HEK293 (cell line): Measurements from ENCODE around the gene PRKG1.

Source experiments
- CTCF ChIA-PET: fragments of 350-600 bp; formaldehyde crosslinking; extraction: SDS; loops from one replicate; lab custom pipeline; 2021; ENCODE audit warnings: antibody characterized with exemption; lab: Yijun Ruan, JAX
- POLR2A ChIA-PET: fragments of 300-600 bp; formaldehyde crosslinking; extraction: SDS; loops from one replicate; lab custom pipeline; 2020; ENCODE audit warnings: antibody characterized with exemption, inconsistent platforms; lab: Yijun Ruan, JAX
- H3K27ac ChIP-seq: fragments of 200-500 bp; sonication (Bioruptor generic); 2 replicates; pipeline ENCODE4 v1.5.1; 2014; ENCODE audit warnings: low read depth, low read length, control low read depth, inconsistent platforms; ENCODE audit errors: extremely low read depth
- H3K36me3 ChIP-seq, 2 experiments: fragments of 200-500 bp in 1 of 2; sonication (Bioruptor generic) in 1 of 2; 1 replicate in 1 of 2; 2 replicates in 1 of 2; pipeline ENCODE4 v1.5.1; 2014 to 2017; ENCODE audit warnings: inconsistent platforms in 2 of 2, low read length in 2 of 2; ENCODE audit not compliant: control insufficient read depth in 2 of 2, insufficient read depth in 1 of 2
- H3K4me1 ChIP-seq: fragments of 200-500 bp; sonication (Bioruptor generic); 2 replicates; pipeline ENCODE4 v1.5.1; 2014; ENCODE audit warnings: mild to moderate bottlenecking, low read length, inconsistent platforms; ENCODE audit not compliant: control insufficient read depth, insufficient read depth
- H3K4me3 ChIP-seq: 2 replicates; pipeline ENCODE4 v1.5.1; 2011; ENCODE audit warnings: low read depth, mild to moderate bottlenecking, control low read depth, low read length, moderate library complexity
- H3K9me3 ChIP-seq: fragments of 200-500 bp; sonication (Bioruptor generic); 2 replicates; pipeline ENCODE4 v1.5.1; 2014; ENCODE audit warnings: low read depth, low read length, inconsistent platforms; ENCODE audit not compliant: control insufficient read depth, insufficient read depth
- FEZF1 ChIP-seq: fragments of 450-650 bp; formaldehyde crosslinking; IDR thresholded peaks from 2 replicates; pipeline ENCODE4 v1.5.1; 2016; ENCODE audit warnings: missing biosample characterization, missing genetic modification characterization
- WT1 ChIP-seq: fragments of 450-650 bp; formaldehyde crosslinking; IDR thresholded peaks from 2 replicates; pipeline ENCODE4 v1.5.1; 2016; ENCODE audit warnings: missing biosample characterization, missing genetic modification characterization
- ZBTB20 ChIP-seq: fragments of 450-650 bp; formaldehyde crosslinking; IDR thresholded peaks from 2 replicates; pipeline ENCODE4 v1.5.1; 2016; ENCODE audit warnings: missing biosample characterization, missing genetic modification characterization
- ZNF10 ChIP-seq: fragments of 450-650 bp; formaldehyde crosslinking; IDR thresholded peaks from 2 replicates; pipeline ENCODE4 v1.5.1; 2017; ENCODE audit warnings: missing biosample characterization, missing genetic modification characterization
- ZNF184 ChIP-seq: fragments of 450-650 bp; IDR thresholded peaks from 2 replicates; pipeline ENCODE4 v1.5.1; 2018; ENCODE audit warnings: missing biosample characterization, mild to moderate bottlenecking, missing genetic modification characterization
- ZNF311 ChIP-seq: fragments of 450-650 bp; formaldehyde crosslinking; IDR thresholded peaks from 2 replicates; pipeline ENCODE4 v1.5.1; 2017; ENCODE audit warnings: missing biosample characterization, missing genetic modification characterization, borderline replicate concordance
- ZNF335 ChIP-seq: fragments of 450-650 bp; formaldehyde crosslinking; conservative IDR thresholded peaks from 2 replicates; pipeline ENCODE4 v1.5.1; 2016; ENCODE audit warnings: missing biosample characterization, missing genetic modification characterization
- ZNF433 ChIP-seq: fragments of 450-650 bp; formaldehyde crosslinking; IDR thresholded peaks from 2 replicates; pipeline ENCODE4 v1.5.1; 2016; ENCODE audit warnings: missing biosample characterization, missing genetic modification characterization, low read depth
- ZNF48 ChIP-seq: fragments of 450-650 bp; formaldehyde crosslinking; IDR thresholded peaks from 2 replicates; pipeline ENCODE4 v1.5.1; 2016; ENCODE audit warnings: missing biosample characterization, missing genetic modification characterization
- ZNF501 ChIP-seq: fragments of 450-650 bp; formaldehyde crosslinking; IDR thresholded peaks from 2 replicates; pipeline ENCODE4 v1.5.1; 2016; ENCODE audit warnings: missing biosample characterization, missing genetic modification characterization
- ZNF514 ChIP-seq: fragments of 450-650 bp; formaldehyde crosslinking; IDR thresholded peaks from 2 replicates; pipeline ENCODE4 v1.5.1; 2016; ENCODE audit warnings: missing biosample characterization, missing genetic modification characterization
- ZNF624 ChIP-seq: fragments of 450-650 bp; formaldehyde crosslinking; IDR thresholded peaks from 2 replicates; pipeline ENCODE4 v1.5.1; 2017; ENCODE audit warnings: missing biosample characterization, missing genetic modification characterization
- ZNF626 ChIP-seq: fragments of 450-650 bp; sonication (Bioruptor Pico); formaldehyde crosslinking; IDR thresholded peaks from 2 replicates; pipeline ENCODE4 v1.5.1; 2018; ENCODE audit warnings: missing biosample characterization, missing genetic modification characterization, inconsistent platforms
- ZNF629 ChIP-seq: fragments of 450-650 bp; formaldehyde crosslinking; IDR thresholded peaks from 2 replicates; pipeline ENCODE4 v1.5.1; 2017; ENCODE audit warnings: missing biosample characterization, missing genetic modification characterization
- ZNF658 ChIP-seq: fragments of 450-650 bp; formaldehyde crosslinking; IDR thresholded peaks from 2 replicates; pipeline ENCODE4; 2016; ENCODE audit warnings: missing biosample characterization, missing genetic modification characterization
- ZNF677 ChIP-seq: fragments of 450-650 bp; IDR thresholded peaks from 2 replicates; pipeline ENCODE4 v1.5.0; 2018; ENCODE audit warnings: missing biosample characterization, mild to moderate bottlenecking, missing genetic modification characterization, moderate library complexity
- ZNF747 ChIP-seq: fragments of 450-650 bp; formaldehyde crosslinking; IDR thresholded peaks from 2 replicates; pipeline ENCODE4 v1.5.1; 2016; ENCODE audit warnings: missing biosample characterization, missing genetic modification characterization
- ZNF785 ChIP-seq: fragments of 450-650 bp; formaldehyde crosslinking; IDR thresholded peaks from 2 replicates; pipeline ENCODE4 v1.5.1; 2016; ENCODE audit warnings: missing biosample characterization, missing genetic modification characterization
- ZNF791 ChIP-seq: fragments of 450-650 bp; formaldehyde crosslinking; IDR thresholded peaks from 2 replicates; pipeline ENCODE4 v1.5.1; 2016; ENCODE audit warnings: missing biosample characterization, missing genetic modification characterization
- TF ChIP-seq, protein P1 (sequence below): fragments of 450-650 bp; formaldehyde crosslinking; IDR thresholded peaks from 2 replicates; pipeline ENCODE4 v1.5.1; 2016; ENCODE audit warnings: missing biosample characterization, missing genetic modification characterization, low read depth
- TF ChIP-seq, protein P2 (sequence below): fragments of 450-650 bp; formaldehyde crosslinking; IDR thresholded peaks from 2 replicates; pipeline ENCODE4 v1.5.1; 2016; ENCODE audit warnings: missing biosample characterization, missing genetic modification characterization
- TF ChIP-seq, protein P3 (sequence below): fragments of 450-650 bp; formaldehyde crosslinking; IDR thresholded peaks from 2 replicates; pipeline ENCODE4 v1.5.1; 2016; ENCODE audit warnings: missing biosample characterization, missing genetic modification characterization
- TF ChIP-seq, protein P4 (sequence below): fragments of 450-650 bp; formaldehyde crosslinking; IDR thresholded peaks from 2 replicates; pipeline ENCODE4 v1.5.1; 2016; ENCODE audit warnings: missing biosample characterization, missing genetic modification characterization
- TF ChIP-seq, protein P5 (sequence below): fragments of 450-650 bp; formaldehyde crosslinking; IDR thresholded peaks from 2 replicates; pipeline ENCODE4 v1.5.1; 2017; ENCODE audit warnings: missing biosample characterization, missing genetic modification characterization

The PRKG1 gene

DNA sequence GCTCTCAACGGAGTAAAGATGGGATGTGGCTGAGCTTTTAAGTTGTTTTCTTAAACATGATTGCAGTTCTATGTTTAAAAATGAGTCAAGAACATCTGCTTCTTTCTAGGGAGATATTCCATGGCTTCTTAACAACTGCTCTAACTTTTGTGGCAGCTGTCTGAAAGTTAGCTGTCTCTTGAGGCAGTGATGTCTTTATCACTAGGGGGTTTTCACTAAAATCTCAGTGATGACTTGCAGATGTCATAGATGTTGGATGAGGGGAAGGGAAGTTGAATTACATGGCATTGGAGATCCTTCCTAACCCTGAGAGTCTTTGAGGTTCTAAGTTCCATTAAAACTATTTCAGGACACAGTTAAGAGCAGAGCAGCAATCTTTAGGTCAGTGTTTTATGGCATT, 43.5 kb downstream of the PRKG1 start (continued):
- TF ChIP-seq, protein P1, sequence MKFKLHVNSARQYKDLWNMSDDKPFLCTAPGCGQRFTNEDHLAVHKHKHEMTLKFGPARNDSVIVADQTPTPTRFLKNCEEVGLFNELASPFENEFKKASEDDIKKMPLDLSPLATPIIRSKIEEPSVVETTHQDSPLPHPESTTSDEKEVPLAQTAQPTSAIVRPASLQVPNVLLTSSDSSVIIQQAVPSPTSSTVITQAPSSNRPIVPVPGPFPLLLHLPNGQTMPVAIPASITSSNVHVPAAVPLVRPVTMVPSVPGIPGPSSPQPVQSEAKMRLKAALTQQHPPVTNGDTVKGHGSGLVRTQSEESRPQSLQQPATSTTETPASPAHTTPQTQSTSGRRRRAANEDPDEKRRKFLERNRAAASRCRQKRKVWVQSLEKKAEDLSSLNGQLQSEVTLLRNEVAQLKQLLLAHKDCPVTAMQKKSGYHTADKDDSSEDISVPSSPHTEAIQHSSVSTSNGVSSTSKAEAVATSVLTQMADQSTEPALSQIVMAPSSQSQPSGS (tag by site-specific recombination): no peak
- TF ChIP-seq, protein P2, sequence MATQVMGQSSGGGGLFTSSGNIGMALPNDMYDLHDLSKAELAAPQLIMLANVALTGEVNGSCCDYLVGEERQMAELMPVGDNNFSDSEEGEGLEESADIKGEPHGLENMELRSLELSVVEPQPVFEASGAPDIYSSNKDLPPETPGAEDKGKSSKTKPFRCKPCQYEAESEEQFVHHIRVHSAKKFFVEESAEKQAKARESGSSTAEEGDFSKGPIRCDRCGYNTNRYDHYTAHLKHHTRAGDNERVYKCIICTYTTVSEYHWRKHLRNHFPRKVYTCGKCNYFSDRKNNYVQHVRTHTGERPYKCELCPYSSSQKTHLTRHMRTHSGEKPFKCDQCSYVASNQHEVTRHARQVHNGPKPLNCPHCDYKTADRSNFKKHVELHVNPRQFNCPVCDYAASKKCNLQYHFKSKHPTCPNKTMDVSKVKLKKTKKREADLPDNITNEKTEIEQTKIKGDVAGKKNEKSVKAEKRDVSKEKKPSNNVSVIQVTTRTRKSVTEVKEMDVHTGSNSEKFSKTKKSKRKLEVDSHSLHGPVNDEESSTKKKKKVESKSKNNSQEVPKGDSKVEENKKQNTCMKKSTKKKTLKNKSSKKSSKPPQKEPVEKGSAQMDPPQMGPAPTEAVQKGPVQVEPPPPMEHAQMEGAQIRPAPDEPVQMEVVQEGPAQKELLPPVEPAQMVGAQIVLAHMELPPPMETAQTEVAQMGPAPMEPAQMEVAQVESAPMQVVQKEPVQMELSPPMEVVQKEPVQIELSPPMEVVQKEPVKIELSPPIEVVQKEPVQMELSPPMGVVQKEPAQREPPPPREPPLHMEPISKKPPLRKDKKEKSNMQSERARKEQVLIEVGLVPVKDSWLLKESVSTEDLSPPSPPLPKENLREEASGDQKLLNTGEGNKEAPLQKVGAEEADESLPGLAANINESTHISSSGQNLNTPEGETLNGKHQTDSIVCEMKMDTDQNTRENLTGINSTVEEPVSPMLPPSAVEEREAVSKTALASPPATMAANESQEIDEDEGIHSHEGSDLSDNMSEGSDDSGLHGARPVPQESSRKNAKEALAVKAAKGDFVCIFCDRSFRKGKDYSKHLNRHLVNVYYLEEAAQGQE (tag by site-specific recombination): no peak

DNA sequence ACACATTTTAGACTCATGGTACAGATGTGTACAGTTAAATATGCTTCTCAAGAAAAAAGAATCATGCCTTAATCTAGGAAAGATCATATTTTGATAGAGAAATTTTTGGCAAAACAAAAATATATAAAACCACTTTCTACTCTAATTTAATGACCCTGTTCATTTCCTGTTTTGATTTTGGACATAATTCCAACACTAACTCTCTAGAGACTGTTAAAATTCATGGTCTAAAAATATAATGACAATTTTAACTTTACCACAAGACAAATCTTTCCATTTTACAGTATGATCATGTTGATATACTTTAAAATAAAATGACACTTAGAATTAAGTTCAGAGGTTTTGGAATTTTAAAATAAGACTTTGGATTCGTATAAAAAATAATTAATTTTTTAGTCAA, 45.2 kb downstream of the PRKG1 start:
- Histone ChIP-seq H3K9me3 (no peaks in the 10 kb centered on the region), H3K27ac (no peak overlapping the region), H3K36me3 (no peaks in the 10 kb centered on the region), H3K4me3 (no peak overlapping the region), H3K4me1 (no peaks in the 10 kb centered on the region; the same call in 1 of the 2 replicates)
- TF ChIP-seq ZNF501 (tag by site-specific recombination) (no peak), ZNF335 (tag by site-specific recombination) (no peak), ZNF624 (tag by site-specific recombination) (no peak), ZNF658 (tag by site-specific recombination) (no peak), ZNF785 (tag by site-specific recombination) (no peak), ZNF433 (no peak), ZNF514 (tag by site-specific recombination) (no peak), ZNF184 (no peak), FEZF1 (tag by site-specific recombination) (no peak), ZNF747 (tag by site-specific recombination) (no peak)
- TF ChIP-seq, protein P3, sequence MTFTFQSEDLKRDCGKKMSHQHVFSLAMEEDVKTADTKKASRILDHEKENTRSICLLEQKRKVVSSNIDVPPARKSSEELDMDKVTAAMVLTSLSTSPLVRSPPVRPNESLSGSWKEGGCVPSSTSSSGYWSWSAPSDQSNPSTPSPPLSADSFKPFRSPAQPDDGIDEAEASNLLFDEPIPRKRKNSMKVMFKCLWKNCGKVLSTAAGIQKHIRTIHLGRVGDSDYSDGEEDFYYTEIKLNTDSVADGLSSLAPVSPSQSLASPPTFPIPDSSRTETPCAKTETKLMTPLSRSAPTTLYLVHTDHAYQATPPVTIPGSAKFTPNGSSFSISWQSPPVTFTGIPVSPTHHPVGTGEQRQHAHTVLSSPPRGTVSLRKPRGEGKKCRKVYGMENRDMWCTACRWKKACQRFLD (tag by site-specific recombination): no peak
- TF ChIP-seq, protein P4, sequence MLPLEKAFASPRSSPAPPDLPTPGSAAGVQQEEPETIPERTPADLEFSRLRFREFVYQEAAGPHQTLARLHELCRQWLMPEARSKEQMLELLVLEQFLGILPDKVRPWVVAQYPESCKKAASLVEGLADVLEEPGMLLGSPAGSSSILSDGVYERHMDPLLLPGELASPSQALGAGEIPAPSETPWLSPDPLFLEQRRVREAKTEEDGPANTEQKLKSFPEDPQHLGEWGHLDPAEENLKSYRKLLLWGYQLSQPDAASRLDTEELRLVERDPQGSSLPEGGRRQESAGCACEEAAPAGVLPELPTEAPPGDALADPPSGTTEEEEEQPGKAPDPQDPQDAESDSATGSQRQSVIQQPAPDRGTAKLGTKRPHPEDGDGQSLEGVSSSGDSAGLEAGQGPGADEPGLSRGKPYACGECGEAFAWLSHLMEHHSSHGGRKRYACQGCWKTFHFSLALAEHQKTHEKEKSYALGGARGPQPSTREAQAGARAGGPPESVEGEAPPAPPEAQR (tag by site-specific recombination): no peak
- TF ChIP-seq, protein P5, sequence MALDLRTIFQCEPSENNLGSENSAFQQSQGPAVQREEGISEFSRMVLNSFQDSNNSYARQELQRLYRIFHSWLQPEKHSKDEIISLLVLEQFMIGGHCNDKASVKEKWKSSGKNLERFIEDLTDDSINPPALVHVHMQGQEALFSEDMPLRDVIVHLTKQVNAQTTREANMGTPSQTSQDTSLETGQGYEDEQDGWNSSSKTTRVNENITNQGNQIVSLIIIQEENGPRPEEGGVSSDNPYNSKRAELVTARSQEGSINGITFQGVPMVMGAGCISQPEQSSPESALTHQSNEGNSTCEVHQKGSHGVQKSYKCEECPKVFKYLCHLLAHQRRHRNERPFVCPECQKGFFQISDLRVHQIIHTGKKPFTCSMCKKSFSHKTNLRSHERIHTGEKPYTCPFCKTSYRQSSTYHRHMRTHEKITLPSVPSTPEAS (tag by site-specific recombination): no peak
- ChIA-PET POLR2A (no interaction called here), CTCF (no interaction called here)

DNA sequence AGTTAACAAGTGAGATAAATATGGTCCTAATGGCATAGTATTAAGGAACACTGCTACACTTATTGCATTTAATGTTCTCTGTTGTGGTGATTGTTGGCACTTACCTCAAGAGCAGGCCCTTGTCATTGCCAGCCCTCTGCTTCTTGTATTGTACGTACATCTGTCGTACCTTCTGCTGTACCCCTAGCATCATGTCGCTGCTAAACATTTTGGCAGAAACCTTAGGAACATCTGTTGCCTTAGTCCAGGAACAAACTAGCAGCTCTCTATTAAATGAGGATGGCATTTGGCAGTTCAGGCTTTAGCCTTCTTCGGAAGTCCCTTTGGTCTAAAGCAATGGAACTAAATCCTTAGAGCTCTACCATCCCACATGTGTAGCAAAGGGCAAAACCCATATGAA, 47.6 kb downstream of the PRKG1 start:
- Histone ChIP-seq H3K9me3 (no peaks in the 10 kb centered on the region), H3K36me3 (no peaks in the 10 kb centered on the region), H3K4me3 (no peak overlapping the region), H3K27ac (no peak overlapping the region), H3K4me1 (no peaks in the 10 kb centered on the region; the same call in 1 of the 2 replicates)
- CTCF ChIA-PET: interaction anchor here (0.7 kb wide), 1 partner anchor 80 kb away, joined by 3 read pairs; no protein-coding TSS in a partner anchor
- POLR2A ChIA-PET: no interaction called here
- no peak for TF ChIP-seq ZNF677
- TF ChIP-seq ZNF791: no peak
- TF ChIP-seq ZNF184: no peak
- no peak for TF ChIP-seq ZNF626
- no peak for TF ChIP-seq WT1 (tag by site-specific recombination)
- TF ChIP-seq ZBTB20 (tag by site-specific recombination): no peak
- no peak for TF ChIP-seq ZNF48 (tag by site-specific recombination)
- no peak for TF ChIP-seq ZNF311 (tag by site-specific recombination)
- TF ChIP-seq ZNF514 (tag by site-specific recombination): no peak
- TF ChIP-seq, protein P1 (tag by site-specific recombination): no peak
- TF ChIP-seq ZNF10 (tag by site-specific recombination): no peak
- no peak for TF ChIP-seq ZNF629 (tag by site-specific recombination)
